GDM1 (cell line): ENCODE measurements around the gene GLIS1.

Experiments used
- DNase-seq: peaks from one replicate; lab custom pipeline; 2025; lab: John Stamatoyannopoulos, UW

The GLIS1 gene

DNA sequence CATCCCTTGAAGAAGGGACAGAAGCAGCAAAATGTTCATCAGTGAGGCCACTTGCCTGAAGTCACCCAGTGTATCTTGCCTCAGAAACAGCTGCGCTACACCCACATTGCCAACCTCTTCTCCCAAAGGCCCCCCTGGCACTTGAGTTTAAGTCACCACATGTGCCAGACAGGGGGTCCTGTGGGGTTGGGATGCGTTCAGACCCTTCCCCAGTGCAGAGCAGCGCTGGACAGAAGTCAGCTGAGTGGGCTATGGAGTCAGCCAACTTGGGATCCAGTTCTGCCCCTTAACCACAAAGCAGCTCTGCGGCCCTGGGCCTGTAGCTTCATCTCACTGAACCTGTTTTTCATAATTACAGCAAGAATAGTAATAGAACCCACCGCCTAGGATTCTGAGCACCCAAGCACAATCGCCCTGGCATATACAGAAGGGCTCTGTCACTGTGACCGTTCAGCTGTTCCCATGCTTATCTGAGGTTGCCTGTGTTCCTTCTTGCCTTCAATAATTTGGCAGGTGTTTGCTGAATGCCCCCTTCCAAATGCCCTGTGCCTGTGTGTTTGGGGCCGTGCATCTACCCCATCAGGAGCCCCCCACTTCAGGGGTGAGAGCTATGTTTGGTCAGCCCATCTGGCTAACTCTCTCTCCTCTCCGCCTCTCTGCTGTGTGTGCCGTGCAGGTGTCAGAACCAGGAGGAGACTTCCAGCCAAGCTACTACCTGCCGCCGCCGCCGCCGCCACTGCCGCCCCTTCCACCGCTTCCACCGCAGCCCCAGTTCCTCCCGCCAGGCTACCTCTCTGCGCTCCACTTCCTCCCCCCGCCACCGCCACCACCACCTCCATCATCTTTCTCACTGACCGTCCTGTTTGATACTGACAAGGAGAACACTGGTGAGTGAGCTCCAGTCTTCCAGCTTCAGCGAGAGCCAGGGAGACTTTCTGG, 274.7 kb downstream of the GLIS1 start:
- no peak for DNase-seq

DNA sequence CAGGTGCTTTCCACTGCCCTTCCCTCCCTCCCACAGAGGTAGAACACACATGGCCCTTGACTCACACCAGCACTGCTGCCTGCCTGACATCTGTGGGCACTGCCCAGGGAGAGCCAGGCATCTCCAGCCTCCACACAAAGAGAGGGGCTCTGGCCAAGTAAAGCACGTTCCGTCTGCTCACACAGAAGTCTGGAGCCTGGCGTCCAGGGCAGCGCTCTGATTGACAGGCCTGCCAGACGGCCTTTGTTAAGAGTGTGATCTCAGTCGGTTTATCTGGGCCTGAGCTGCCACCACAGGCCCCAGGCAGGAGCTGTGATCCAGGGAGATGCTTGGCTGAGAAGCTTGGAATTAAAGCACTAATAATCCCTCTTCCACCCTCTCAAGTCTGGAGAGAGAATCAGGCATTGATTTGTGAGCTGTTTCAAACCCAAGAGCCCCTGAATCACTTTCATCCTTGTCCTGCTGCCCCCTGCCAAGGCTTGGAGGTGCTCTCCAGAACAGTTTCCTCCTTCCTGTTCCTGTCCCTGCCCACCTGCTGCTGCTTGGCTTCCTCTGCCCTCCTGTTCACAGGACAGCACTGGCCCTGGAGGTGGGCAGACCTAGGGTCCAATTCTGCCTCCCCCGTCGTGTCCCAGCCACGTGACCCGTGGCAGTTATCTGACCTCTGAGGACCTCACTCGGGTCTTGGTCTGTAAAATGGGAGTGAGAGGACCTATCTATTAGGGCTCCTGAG, 276.0 kb downstream of the GLIS1 start:
- DNase-seq = no peak

DNA sequence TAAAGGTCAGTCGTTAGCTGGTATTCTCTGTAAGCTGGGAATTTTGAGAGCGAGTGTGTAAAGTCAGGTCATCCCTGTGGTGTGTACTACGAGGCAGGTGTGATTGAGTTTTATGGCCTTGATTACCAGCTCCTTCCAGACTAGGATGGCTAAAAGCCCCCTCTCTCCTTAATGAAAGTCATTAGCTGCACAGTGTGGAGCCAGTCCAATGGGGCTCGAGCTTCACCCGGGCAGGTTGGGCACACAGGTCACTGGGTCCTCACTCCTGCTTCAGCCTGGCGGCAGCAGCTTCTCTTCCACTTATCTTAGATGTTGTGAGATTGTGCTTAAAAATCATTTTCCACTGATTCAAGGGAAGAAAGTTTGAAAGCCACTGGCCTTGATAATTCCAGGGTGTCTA, 276.8 kb downstream of the GLIS1 start:
- no peak for DNase-seq

DNA sequence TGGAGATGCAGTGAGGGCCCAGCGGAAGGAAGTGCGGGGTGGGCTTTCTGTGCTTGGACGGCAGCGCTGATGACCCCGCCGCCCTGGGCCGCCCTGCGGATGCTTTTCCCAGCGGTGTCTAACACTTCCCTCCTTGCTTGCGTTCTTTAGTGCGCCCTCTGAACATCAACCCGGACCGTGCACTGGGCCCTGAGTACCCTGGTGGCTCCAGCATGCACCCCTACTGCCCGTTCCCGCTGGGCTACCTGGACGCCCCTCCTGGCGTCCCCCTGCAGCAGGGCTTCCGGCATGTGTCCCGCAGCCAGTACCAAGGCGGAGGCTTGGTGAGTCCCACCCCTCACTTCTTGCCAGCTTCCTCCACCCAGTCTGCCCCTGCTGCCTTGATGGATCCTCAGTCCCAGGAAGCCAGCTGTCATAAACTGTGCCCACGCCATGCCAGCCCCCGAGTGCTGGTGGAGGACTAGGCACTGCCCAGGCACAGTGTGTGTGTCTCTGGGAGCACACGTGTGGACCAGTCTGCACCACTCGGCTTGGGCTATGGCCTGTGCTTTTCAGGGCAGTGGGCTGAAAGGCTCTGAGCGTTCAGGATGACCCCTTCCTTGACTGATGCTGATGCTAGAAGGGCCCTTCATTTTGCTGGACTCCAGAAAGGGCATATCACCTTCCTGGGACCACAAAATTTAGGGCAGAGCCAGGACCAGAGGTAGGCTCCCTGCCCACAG, 277.5 kb downstream of the GLIS1 start:
- DNase-seq = no peak

DNA sequence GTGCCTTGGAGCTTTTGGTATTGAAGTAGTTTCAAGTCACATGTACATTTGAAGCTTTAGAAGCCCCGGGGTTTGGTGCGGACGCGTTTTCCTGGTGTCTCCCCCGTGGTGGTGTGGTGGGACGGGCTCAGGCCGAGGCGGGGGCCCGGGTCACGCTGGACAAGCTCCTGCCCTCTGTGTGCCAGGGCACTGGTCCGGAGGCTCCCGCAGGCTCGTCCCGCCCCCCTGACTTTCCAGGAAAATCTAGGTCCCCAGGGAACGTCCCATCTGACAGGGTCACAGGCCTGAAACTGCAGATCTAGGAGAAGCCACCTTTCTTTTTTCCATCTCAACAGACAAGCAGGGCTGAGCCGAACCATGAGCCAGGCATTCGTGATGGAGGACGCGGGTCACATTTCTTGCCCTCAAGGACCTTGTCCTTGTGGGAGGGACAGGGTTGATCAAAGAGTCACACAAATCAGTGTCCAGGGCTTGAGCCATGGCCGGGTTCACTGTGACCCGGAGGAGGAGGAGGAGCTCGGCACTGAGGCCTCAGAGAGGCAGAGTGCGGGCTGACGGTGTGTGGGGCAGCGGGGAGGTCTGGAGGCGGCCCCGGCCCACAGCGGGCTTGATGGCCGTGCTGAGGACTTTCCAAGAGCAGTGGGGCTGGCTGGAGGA, 278.2 kb downstream of the GLIS1 start:
- no peak for DNase-seq

DNA sequence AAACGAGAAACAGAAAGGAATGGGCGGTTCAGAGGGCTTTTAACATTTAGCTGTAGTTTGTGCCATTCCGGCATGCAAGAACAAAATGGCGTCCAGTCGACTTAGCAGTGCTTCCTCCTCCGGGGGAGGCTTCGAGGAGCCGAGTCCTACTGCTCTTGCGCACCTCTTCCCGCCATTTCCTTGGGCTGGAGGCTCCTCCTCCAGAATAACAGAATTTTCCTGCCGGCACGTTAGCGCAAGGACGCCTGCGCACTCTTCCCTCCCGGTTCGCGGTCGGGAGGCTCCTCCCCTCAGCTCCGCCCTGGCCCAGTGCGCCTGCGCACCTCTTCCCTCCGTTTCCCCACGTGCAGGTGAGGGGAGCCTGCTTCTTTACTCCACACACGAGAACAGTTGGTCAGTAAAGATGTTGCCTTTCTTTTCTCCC, 278.7 kb downstream of the GLIS1 start:
- no peak for DNase-seq

DNA sequence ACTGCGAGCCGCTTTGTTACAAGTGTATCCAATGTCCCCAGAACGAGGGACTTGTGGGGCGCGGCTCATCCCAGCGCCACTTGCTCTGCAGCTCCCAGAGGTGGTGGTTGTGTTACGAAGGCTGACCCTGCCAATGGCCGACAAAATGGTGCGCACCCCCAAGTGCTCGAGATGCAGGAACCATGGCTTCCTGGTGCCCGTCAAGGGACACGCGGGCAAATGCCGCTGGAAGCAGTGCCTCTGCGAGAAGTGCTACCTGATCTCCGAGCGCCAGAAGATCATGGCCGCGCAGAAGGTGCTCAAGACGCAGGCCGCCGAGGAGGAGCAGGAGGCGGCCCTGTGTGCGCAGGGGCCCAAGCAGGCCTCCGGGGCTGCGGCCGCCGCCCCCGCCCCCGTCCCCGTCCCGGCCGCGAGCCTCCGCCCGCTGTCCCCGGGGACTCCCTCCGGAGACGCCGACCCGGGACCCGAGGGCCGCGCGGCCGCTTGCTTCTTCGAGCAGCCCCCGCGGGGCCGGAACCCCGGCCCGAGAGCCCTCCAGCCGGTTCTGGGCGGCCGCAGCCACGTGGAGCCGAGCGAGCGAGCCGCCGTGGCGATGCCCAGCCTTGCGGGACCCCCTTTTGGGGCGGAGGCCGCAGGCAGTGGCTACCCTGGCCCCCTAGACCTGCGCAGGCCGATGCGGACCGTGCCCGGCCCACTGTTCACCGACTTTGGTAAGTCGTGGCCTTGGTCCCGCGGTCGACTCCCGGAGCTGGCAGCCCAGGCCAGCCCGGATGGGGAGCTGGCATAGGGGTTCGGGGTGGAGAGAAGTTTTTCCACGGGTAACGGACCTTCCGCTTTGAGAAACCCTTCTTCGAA, 279.4 kb downstream of the GLIS1 start, which contains the start of gene DMRTB1:
Gene DMRTB1 (plus strand): TSS at position 79 of the 855 bp plus-strand sequence. CDS start 55 bp downstream, at position 134.
- DNase-seq = no peak

DNA sequence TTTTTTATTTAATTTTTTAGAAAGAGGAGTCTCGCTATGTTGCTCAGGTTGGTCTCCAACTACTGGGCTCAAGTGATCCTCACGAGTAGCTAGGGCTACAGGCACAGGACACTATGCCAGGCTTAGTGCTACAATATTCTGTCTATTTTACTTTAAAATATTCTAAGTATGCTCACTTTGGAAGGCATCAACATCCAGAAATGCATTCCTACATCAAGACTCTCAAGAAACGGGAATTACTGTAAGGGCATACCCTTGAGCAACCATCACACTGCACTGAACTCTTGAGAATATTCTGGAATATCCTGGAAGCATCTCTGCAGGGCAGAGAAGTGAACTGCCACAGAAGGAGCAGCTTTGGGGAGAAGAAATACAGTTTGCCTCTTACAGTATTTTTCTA, 280.3 kb downstream of the GLIS1 start:
- no peak for DNase-seq
